MM.1S (cell line): ENCODE measurements around the gene UHRF1.
"Not testable (repeated sequence)": the region's sequence is repeated elsewhere in the genome, so short reads cannot be mapped to it uniquely, and the experiment has no call there.

Source experiments
- DNase-seq: peaks from one replicate; pipeline ENCODE4 v3.0.0-alpha.2; 2015
- H2AFZ ChIP-seq: fragments of 300-600 bp; sonication (generic); 2 replicates; pipeline ENCODE4 v1.6.0; 2016; ENCODE audit warnings: antibody characterized with exemption, low read length
- H3F3A ChIP-seq: fragments of 300-600 bp; sonication (generic); 2 replicates; pipeline ENCODE4 v1.6.1; 2016; ENCODE audit warnings: mild to moderate bottlenecking, antibody characterized with exemption, low read length, moderate library complexity, mixed read lengths; ENCODE audit not compliant: insufficient read depth
- H3K27ac ChIP-seq: fragments of 300-600 bp; sonication (generic); 2 replicates; pipeline ENCODE4 v1.5.1; 2016; ENCODE audit warnings: mild to moderate bottlenecking, low read length
- H3K27me3 ChIP-seq: fragments of 300-600 bp; sonication (generic); replicated peaks from 2 replicates; pipeline ENCODE4 v1.6.0; 2016; ENCODE audit warnings: low read length; ENCODE audit not compliant: insufficient read depth
- H3K36me3 ChIP-seq: fragments of 300-600 bp; sonication (generic); replicated peaks from 2 replicates; pipeline ENCODE4 v1.6.1; 2016; ENCODE audit warnings: mild to moderate bottlenecking, low read length, mixed read lengths; ENCODE audit not compliant: insufficient read depth
- H3K4me1 ChIP-seq: fragments of 300-600 bp; sonication (generic); 2 replicates; pipeline ENCODE4 v1.6.1; 2016; ENCODE audit warnings: low read length, mixed read lengths
- H3K4me2 ChIP-seq: fragments of 300-600 bp; sonication (generic); 2 replicates; pipeline ENCODE4 v1.6.0; 2016; ENCODE audit warnings: low read depth, low read length
- H3K4me3 ChIP-seq: fragments of 300-600 bp; sonication (generic); 2 replicates; pipeline ENCODE4 v1.5.1; 2016; ENCODE audit warnings: low read length, mixed read lengths
- H3K79me2 ChIP-seq: fragments of 300-600 bp; sonication (generic); 2 replicates; pipeline ENCODE4 v1.6.1; 2016; ENCODE audit warnings: mixed run types, low read length, mixed read lengths
- H3K9ac ChIP-seq: fragments of 300-600 bp; sonication (generic); 2 replicates; pipeline ENCODE4 v1.6.1; 2016; ENCODE audit warnings: low read length, mixed read lengths
- H3K9me2 ChIP-seq: fragments of 300-600 bp; sonication (generic); replicated peaks from 2 replicates; pipeline ENCODE4 v1.6.1; 2016; ENCODE audit warnings: mild to moderate bottlenecking, low read length, mixed read lengths; ENCODE audit not compliant: insufficient read depth
- H3K9me3 ChIP-seq: fragments of 300-600 bp; sonication (generic); replicated peaks from 2 replicates; pipeline ENCODE4 v1.6.1; 2016; ENCODE audit warnings: mild to moderate bottlenecking, low read length, mixed read lengths; ENCODE audit not compliant: insufficient read depth
- H4K20me1 ChIP-seq: fragments of 300-600 bp; sonication (generic); 2 replicates; pipeline ENCODE4 v1.6.1; 2016; ENCODE audit warnings: mild to moderate bottlenecking, low read length, moderate library complexity, mixed read lengths; ENCODE audit not compliant: insufficient read depth
- EZH2 ChIP-seq: fragments of 300-600 bp; sonication (generic); optimal IDR thresholded peaks from 2 replicates; pipeline ENCODE3; 2017; ENCODE audit warnings: low read depth, mild to moderate bottlenecking, antibody characterized with exemption, low read length, mixed read lengths
- EZH2phosphoT487 ChIP-seq: fragments of 300-600 bp; sonication (generic); IDR thresholded peaks from 2 replicates; pipeline ENCODE4 v1.6.1; 2018; ENCODE audit warnings: antibody characterized with exemption, low read length
- TF ChIP-seq, protein P1 (sequence below): fragments of 300-600 bp; sonication (generic); IDR thresholded peaks from 2 replicates; pipeline ENCODE4 v1.5.1; 2016; ENCODE audit warnings: antibody characterized with exemption, low read length, mixed read lengths

The UHRF1 gene

DNA sequence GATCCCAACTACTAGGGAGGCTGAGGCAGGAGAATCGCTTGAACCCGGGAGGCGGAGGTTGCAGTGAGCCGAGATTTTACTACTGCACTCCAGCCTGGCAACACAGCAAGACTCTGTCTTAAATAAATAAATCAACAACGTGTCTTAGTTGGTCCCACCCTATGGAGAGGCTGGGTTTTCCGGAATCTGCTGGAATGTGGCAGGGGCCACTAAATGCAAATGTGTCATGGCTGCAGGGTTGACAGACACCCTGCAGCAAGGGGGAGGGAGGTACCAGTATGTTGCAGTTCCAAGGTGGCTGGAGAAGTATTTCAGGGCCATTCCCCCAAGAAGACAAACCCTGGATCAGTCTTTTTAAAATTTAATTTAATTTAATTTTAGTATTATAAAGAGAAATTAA lies 21.5 kb upstream of the UHRF1 start:
- H3K27me3 ChIP-seq, result peaks cover 38% of the 10 kb centered on the region
- not testable (repeated sequence) for H3K4me1 ChIP-seq, H2AFZ ChIP-seq, H3K4me3 ChIP-seq, H3K4me2 ChIP-seq, H3K79me2 ChIP-seq, H3K36me3 ChIP-seq, H4K20me1 ChIP-seq, H3F3A ChIP-seq, DNase-seq, H3K27ac ChIP-seq, H3K9ac ChIP-seq, H3K9me3 ChIP-seq, H3K9me2 ChIP-seq

DNA sequence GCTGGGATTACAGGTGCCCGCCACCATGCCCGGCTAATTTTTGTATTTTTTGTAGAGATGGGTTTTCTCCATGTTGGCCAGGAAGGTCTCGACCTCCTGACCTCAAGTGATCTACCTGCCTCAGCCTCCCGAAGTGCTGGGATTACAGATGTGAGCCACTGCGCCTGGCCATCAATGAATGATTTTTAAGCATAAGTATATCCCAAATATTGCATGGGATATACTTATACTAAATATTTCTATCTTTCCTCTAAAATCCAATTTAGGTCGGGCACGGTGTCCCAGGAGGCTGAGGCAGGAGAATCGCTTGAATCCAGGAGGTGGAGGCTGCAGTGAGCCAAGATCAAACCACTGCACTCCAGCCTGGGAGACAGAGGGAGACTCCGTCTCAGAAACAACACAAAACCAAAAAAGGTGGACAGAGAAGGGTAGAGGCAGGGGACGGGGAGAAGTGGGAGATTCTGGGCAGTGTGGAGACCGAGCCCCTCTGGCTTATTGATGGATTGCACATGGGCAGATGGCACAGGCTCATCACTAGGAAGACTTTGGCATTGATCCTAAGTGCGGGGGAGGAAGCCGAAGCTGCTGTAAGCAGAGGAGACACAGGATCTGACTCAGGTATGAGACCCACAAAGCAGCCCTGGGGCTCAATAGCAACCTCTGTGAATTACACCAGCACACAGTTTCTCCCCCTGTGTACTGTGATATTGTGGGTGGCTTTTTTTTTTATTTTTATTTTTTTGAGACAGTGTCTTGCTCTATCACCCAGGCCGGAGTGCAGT lies 20.1 kb upstream of the UHRF1 start:
- no peaks in the 10 kb centered on the region for H3K36me3 ChIP-seq
- H4K20me1 ChIP-seq, result no peaks in the 10 kb centered on the region
- H3K9me2 ChIP-seq, result no peaks in the 10 kb centered on the region
- no peak for DNase-seq
- H3K27ac ChIP-seq, result no peak overlapping the region
- H3F3A ChIP-seq, result no peaks in the 10 kb centered on the region
- no peaks in the 10 kb centered on the region for H3K79me2 ChIP-seq
- no peak for TF ChIP-seq EZH2
- TF ChIP-seq, protein P1, sequence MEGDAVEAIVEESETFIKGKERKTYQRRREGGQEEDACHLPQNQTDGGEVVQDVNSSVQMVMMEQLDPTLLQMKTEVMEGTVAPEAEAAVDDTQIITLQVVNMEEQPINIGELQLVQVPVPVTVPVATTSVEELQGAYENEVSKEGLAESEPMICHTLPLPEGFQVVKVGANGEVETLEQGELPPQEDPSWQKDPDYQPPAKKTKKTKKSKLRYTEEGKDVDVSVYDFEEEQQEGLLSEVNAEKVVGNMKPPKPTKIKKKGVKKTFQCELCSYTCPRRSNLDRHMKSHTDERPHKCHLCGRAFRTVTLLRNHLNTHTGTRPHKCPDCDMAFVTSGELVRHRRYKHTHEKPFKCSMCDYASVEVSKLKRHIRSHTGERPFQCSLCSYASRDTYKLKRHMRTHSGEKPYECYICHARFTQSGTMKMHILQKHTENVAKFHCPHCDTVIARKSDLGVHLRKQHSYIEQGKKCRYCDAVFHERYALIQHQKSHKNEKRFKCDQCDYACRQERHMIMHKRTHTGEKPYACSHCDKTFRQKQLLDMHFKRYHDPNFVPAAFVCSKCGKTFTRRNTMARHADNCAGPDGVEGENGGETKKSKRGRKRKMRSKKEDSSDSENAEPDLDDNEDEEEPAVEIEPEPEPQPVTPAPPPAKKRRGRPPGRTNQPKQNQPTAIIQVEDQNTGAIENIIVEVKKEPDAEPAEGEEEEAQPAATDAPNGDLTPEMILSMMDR, result no peak
- TF ChIP-seq EZH2phosphoT487, result no peak
- peaks cover 38% of the 10 kb centered on the region for H3K27me3 ChIP-seq
- no peak overlapping the region for H3K4me3 ChIP-seq
- no peak overlapping the region for H2AFZ ChIP-seq
- no peak overlapping the region for H3K4me2 ChIP-seq
- no peak overlapping the region for H3K9ac ChIP-seq
- H3K9me3 ChIP-seq, result no peaks in the 10 kb centered on the region
- no peaks in the 10 kb centered on the region for H3K4me1 ChIP-seq

DNA sequence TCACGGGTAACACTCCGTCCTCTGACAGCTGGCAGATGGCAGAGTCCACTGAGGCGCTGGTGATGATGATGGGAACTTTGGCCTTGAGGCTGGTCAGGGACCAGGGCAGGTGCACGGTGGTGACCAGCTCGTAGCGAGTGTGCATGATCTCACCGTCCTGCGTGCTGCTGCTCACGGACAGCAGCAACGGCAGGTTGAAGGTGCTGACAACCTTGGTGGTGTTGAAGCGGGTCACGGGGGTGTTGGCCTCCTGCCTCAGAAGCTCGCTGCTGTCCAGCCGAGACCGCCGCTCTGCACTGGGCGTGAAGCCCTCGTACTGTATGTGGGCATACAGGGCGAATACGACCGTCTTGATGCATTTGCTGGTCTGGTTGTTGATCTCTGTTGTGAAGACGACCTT lies 18.2 kb upstream of the UHRF1 start:
- H3K9ac ChIP-seq, result no peak overlapping the region

DNA sequence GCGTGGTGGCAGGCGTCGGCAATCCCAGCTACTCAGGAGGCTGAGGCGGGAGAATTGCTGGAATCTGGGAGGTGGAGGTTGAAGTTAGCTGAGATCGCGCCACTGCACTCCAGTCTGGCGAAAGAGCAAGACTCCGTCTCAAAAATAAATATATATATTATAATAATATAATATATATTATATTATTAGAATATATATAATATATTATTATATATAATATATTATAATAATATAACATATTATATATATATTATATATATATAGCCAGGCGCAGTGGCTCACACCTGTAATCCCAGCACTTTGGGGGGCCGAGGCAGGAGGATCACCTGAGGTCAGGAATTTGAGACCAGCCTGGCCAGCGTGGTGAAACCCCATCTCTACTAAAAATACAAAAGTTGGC lies 16.3 kb upstream of the UHRF1 start:
- H2AFZ ChIP-seq, DNase-seq, H4K20me1 ChIP-seq, H3K79me2 ChIP-seq, H3K4me1 ChIP-seq, H3K4me3 ChIP-seq, H3F3A ChIP-seq, H3K27ac ChIP-seq, H3K4me2 ChIP-seq, H3K9me2 ChIP-seq, H3K9ac ChIP-seq, H3K36me3 ChIP-seq, H3K9me3 ChIP-seq: not testable (repeated sequence)
- H3K27me3 ChIP-seq, result peaks cover 38% of the 10 kb centered on the region

More for the DNA sequence above, 18.2 kb upstream of the UHRF1 start:
- DNase-seq, result no peak
- Histone ChIP-seq H3K27ac (no peak overlapping the region), H2AFZ (no peak overlapping the region), H3K9me2 (no peaks in the 10 kb centered on the region), H3K4me3 (no peak overlapping the region), H3K4me1 (no peaks in the 10 kb centered on the region), H3K79me2 (no peaks in the 10 kb centered on the region), H3K36me3 (no peaks in the 10 kb centered on the region), H4K20me1 (no peaks in the 10 kb centered on the region; the same call in 1 of the 2 replicates), H3K9me3 (no peaks in the 10 kb centered on the region), H3K4me2 (no peak overlapping the region), H3F3A (no peaks in the 10 kb centered on the region), H3K27me3 (peaks cover 38% of the 10 kb centered on the region)
- TF ChIP-seq, protein P1, result no peak
- no peak for TF ChIP-seq EZH2
- TF ChIP-seq EZH2phosphoT487, result no peak
